HepG2 (cell line): ENCODE results near the gene LIM2. TPM values are rescaled to one million over a fixed set of nuclear protein-coding genes. Genes with fewer than 3 reads are reported as not detected.
A peak's percentile ranks its signal among the peaks of the same experiment; 100 is the strongest.

Experiments
- ELK4 ChIP-seq: sonication (generic); formaldehyde crosslinking; IDR thresholded peaks from 2 replicates; pipeline ENCODE4 v1.9.0; 2021; ENCODE audit warnings: missing genetic modification reagents, borderline replicate concordance
- ETV5 ChIP-seq: IDR thresholded peaks from 2 replicates; pipeline ENCODE4 v1.6.1; 2018; ENCODE audit warnings: missing biosample characterization, missing genetic modification reagents, inconsistent platforms, borderline replicate concordance
- HNRNPH1 ChIP-seq: fragments of 200-400 bp; formaldehyde crosslinking; optimal IDR thresholded peaks from 2 replicates; pipeline ENCODE3; 2017; ENCODE audit warnings: mild to moderate bottlenecking, low read depth, low read length
- HNRNPK ChIP-seq: fragments of 200-400 bp; formaldehyde crosslinking; IDR thresholded peaks from 2 replicates; pipeline ENCODE4 v1.6.1; 2018; ENCODE audit warnings: low read length, low read depth, moderate library complexity, mild to moderate bottlenecking; ENCODE audit not compliant: poor library complexity, severe bottlenecking
- IRF9 ChIP-seq: sonication (generic); formaldehyde crosslinking; IDR thresholded peaks from 2 replicates; pipeline ENCODE4 v1.8.0; 2022; ENCODE audit warnings: missing genetic modification reagents, mild to moderate bottlenecking, borderline replicate concordance
- ISX ChIP-seq: sonication (generic); formaldehyde crosslinking; conservative IDR thresholded peaks from 2 replicates; pipeline ENCODE4 v1.5.0; 2020; ENCODE audit warnings: missing genetic modification reagents
- KDM4B ChIP-seq: sonication (generic); formaldehyde crosslinking; IDR thresholded peaks from 2 replicates; pipeline ENCODE4 v1.4.0; 2020; ENCODE audit warnings: missing genetic modification reagents
- MLX ChIP-seq: IDR thresholded peaks from 2 replicates; pipeline ENCODE4 v1.6.1; 2016
- MTA3 ChIP-seq: sonication (generic); formaldehyde crosslinking; IDR thresholded peaks from 2 replicates; pipeline ENCODE4 v1.4.0; 2020; ENCODE audit warnings: missing genetic modification reagents
- NCOA2 ChIP-seq: sonication (generic); formaldehyde crosslinking; IDR thresholded peaks from 2 replicates; pipeline ENCODE4 v1.8.0; 2022; ENCODE audit warnings: inconsistent platforms
- RBM22 ChIP-seq: fragments of 200-400 bp; formaldehyde crosslinking; optimal IDR thresholded peaks from 2 replicates; pipeline ENCODE3; 2017; ENCODE audit warnings: mild to moderate bottlenecking, low read length, moderate library complexity
- RXRB ChIP-seq: IDR thresholded peaks from 2 replicates; pipeline ENCODE4 v1.6.1; 2016; ENCODE audit warnings: borderline replicate concordance, missing genetic modification reagents, missing compliant biosample characterization
- SAFB2 ChIP-seq: sonication (generic); formaldehyde crosslinking; IDR thresholded peaks from 2 replicates; pipeline ENCODE4 v1.5.1; 2020; ENCODE audit warnings: missing genetic modification reagents, low read depth, mild to moderate bottlenecking, borderline replicate concordance
- TOE1 ChIP-seq: sonication (generic); formaldehyde crosslinking; IDR thresholded peaks from 2 replicates; pipeline ENCODE4 v1.4.0; 2020; ENCODE audit warnings: mild to moderate bottlenecking, missing genetic modification reagents
- ZFP36 ChIP-seq: fragments of 150-350 bp; IDR thresholded peaks from 2 replicates; pipeline ENCODE4 v1.6.1; 2018; ENCODE audit warnings: borderline replicate concordance, low read length, low read depth; ENCODE audit not compliant: partially characterized antibody
- ZMAT5 ChIP-seq: sonication (generic); formaldehyde crosslinking; IDR thresholded peaks from 2 replicates; pipeline ENCODE4 v1.5.0; 2020; ENCODE audit warnings: mild to moderate bottlenecking, low read depth, missing genetic modification reagents, borderline replicate concordance
- ZNF225 ChIP-seq: sonication (generic); formaldehyde crosslinking; IDR thresholded peaks from 2 replicates; pipeline ENCODE4 v1.4.0; 2020; ENCODE audit warnings: mild to moderate bottlenecking, missing genetic modification reagents
- ZNF274 ChIP-seq: sonication (generic); formaldehyde crosslinking; IDR thresholded peaks from 2 replicates; pipeline ENCODE4 v1.5.1; 2020; ENCODE audit warnings: mild to moderate bottlenecking, missing genetic modification reagents
- ZNF30 ChIP-seq: sonication (generic); formaldehyde crosslinking; IDR thresholded peaks from 2 replicates; pipeline ENCODE4 v1.5.0; 2020; ENCODE audit warnings: mild to moderate bottlenecking, missing genetic modification reagents
- ZNF350 ChIP-seq: sonication (generic); formaldehyde crosslinking; IDR thresholded peaks from 2 replicates; pipeline ENCODE4 v1.4.0; 2020; ENCODE audit warnings: mild to moderate bottlenecking, low read depth, missing genetic modification reagents, borderline replicate concordance
- ZNF382 ChIP-seq: sonication (generic); formaldehyde crosslinking; IDR thresholded peaks from 2 replicates; pipeline ENCODE4 v1.5.0; 2020; ENCODE audit warnings: missing genetic modification reagents, mild to moderate bottlenecking, borderline replicate concordance
- ZNF44 ChIP-seq: sonication (generic); formaldehyde crosslinking; IDR thresholded peaks from 2 replicates; pipeline ENCODE4 v1.5.1; 2020; ENCODE audit warnings: mild to moderate bottlenecking, missing genetic modification reagents
- ZNF577 ChIP-seq: sonication (generic); formaldehyde crosslinking; IDR thresholded peaks from 2 replicates; pipeline ENCODE4 v1.4.0; 2020; ENCODE audit warnings: mild to moderate bottlenecking, low read depth, missing genetic modification reagents, borderline replicate concordance
- ZNF589 ChIP-seq: sonication (generic); formaldehyde crosslinking; conservative IDR thresholded peaks from 2 replicates; pipeline ENCODE4 v1.8.0; 2022; ENCODE audit warnings: mild to moderate bottlenecking, moderate library complexity, missing genetic modification reagents
- ZNF670 ChIP-seq: sonication (generic); formaldehyde crosslinking; IDR thresholded peaks from 2 replicates; pipeline ENCODE4 v1.8.0; 2022; ENCODE audit warnings: mild to moderate bottlenecking, missing genetic modification reagents, borderline replicate concordance
- ZNF770 ChIP-seq: sonication (generic); formaldehyde crosslinking; IDR thresholded peaks from 2 replicates; pipeline ENCODE4 v1.5.0; 2020; ENCODE audit warnings: mild to moderate bottlenecking, missing genetic modification reagents
- polyA plus RNA-seq, 8 experiments: library from polyadenylated mRNA; depleted of rRNA in 3 of 8; stranded (reverse) in 7 of 8; unstranded in 1 of 8; fragments of >200 nt; fragmentation: Illumina TruSeq in 4 of 8; extraction: Trizol in 4 of 8; gene quantifications; 2 replicates each; pipeline versions ENCODE4 v1.2.1 to v1.2.3, GENCODE V29; 2011 to 2016; ENCODE audit warnings: low read depth in 4 of 8, missing spikeins in 1 of 8, mixed read lengths in 1 of 8; ENCODE audit not compliant: insufficient read depth in 1 of 8
- total RNA-seq, 5 experiments: library from RNA; depleted of rRNA; stranded (reverse); fragments of >200 nt; fragmentation: Illumina TruSeq; extraction: Trizol; gene quantifications; 2 replicates each; pipeline ENCODE4 v1.2.3, GENCODE V29; 2016; ENCODE audit warnings: low read depth in 1 of 5

The LIM2 gene
- total and polyA plus RNA-seq, 2 of the 13 experiments (the other 11 are each of a cell fraction or from before 2014, with no cell fraction given) = 1.3 TPM; not detected in 1

- TF ChIP-seq ELK4 (CRISPR knock-in tag) = no peak
- TF ChIP-seq ZNF30 (CRISPR knock-in tag) = no peak
- TF ChIP-seq NCOA2 (CRISPR knock-in tag) = peak; percentile 94
- no peak for TF ChIP-seq ZNF350
- TF ChIP-seq ZNF274 (CRISPR knock-in tag) = no peak
- TF ChIP-seq ZNF225 (CRISPR knock-in tag) = no peak
- TF ChIP-seq KDM4B (CRISPR knock-in tag) = peak; percentile 75; the same call in 1 of the 2 replicates
- no peak for TF ChIP-seq IRF9
- TF ChIP-seq MLX (CRISPR knock-in tag) = peak; percentile 74; the same call in 1 of the 2 replicates
- no peak for TF ChIP-seq MTA3 (CRISPR knock-in tag)
- TF ChIP-seq HNRNPH1 = no peak
- peak; percentile 12; the same call in 1 of the 2 replicates for TF ChIP-seq ZNF589 (CRISPR knock-in tag)
- TF ChIP-seq ZMAT5 = no peak
- no peak for TF ChIP-seq SAFB2 (CRISPR knock-in tag)
- TF ChIP-seq ZNF670 (CRISPR knock-in tag) = no peak
- TF ChIP-seq ZFP36 = no peak
- TF ChIP-seq ZNF770 (CRISPR knock-in tag) = no peak
- TF ChIP-seq ISX (CRISPR knock-in tag) = no peak
- no peak for TF ChIP-seq TOE1 (CRISPR knock-in tag)
- TF ChIP-seq ZNF44 = no peak
- no peak for TF ChIP-seq HNRNPK
- TF ChIP-seq ZNF382 (CRISPR knock-in tag) = no peak
- TF ChIP-seq ETV5 = peak; percentile 62; the same call in 1 of the 2 replicates
- TF ChIP-seq ZNF577 (CRISPR knock-in tag) = no peak
- TF ChIP-seq RBM22 = no peak
- peak; percentile 69 for TF ChIP-seq RXRB (CRISPR knock-in tag)
Measured at GRCh38 chr19:51354742-51355148, 33.0 kb downstream of the LIM2 start (continued).
